Germinal center (tissue), 1 donor: Measurements from ENCODE around the gene BCAS3.

Experiments
- DNase-seq: peaks from one replicate; pipeline ENCODE4 v3.0.0; 2012; ENCODE audit warnings: mixed read lengths, low spot score

The BCAS3 gene

DNA sequence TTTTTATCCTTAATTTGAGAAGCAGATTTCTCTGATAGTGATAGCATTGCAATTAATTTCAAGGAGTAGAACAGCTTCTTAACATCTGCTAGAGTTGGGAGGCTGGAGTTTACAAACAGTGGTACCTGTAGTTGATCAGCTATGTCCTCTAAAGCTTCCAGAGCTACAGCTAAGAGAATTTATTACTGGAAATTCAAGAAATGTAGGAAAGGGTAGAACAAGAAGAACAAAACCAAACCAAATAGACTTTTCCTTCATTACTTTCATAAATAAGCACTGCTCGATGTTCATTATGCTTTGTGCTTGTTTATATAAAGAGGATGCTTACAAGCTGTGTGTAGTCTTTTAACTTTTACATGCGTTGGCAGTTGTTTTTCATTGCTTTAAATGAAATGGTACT is 388.4 kb downstream of the BCAS3 start:
- no peak for DNase-seq

DNA sequence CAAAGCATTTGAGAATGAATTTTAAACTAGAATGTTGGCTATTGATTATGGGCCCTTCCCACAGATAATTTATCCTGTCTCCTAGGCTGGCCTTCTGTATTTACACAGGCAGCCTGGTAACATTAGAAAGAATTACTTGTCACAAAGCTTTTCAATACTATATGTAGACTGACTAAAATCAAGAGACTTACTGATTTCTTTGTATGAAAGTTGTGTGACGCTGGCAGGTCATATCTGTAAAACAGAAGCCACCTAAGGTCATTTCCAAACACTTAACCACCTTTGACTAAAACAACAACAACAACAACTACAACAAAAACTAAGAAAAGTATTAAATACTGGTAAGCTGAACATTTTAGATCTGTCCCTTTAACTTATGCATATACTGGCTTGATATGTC is 393.0 kb downstream of the BCAS3 start:
- DNase-seq, result no peak

DNA sequence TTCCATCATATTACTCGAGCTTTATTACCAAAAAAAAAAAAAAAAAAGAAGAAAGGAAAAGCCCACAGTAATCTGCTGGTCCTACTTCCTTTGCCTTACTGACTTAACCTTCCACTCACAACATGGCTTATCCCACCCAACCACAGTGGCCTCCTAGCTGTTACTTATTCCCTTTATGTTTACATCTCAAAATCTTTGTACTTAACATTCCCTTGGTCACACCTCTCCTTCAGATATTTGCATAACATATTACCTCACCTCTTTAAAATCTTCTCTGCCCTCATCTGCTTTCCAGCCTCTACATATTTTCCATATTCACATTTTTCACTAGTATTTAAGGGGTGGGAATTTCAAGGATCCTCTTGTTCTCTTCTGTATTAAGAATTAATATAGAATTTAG is 395.0 kb downstream of the BCAS3 start:
- DNase-seq, result no peak

DNA sequence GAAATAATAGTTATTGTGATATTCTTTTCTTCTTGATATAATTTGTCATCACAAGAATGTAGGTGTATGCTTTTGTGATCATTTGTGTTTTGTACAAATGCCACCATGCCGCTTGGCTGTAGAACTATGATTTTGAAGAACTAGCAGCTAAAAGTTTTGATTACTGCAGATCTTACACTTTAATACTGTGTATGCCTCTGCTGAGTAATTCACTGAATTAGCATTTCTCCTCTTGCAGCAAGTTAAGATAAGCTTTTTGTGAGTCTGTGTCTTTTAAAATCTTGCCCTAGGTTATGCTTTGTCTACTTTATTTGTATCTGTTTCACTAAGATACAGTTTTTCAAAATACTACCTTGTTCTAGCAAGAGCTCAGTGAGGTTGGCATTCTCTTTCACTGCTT is 395.5 kb downstream of the BCAS3 start:
- DNase-seq, result no peak

DNA sequence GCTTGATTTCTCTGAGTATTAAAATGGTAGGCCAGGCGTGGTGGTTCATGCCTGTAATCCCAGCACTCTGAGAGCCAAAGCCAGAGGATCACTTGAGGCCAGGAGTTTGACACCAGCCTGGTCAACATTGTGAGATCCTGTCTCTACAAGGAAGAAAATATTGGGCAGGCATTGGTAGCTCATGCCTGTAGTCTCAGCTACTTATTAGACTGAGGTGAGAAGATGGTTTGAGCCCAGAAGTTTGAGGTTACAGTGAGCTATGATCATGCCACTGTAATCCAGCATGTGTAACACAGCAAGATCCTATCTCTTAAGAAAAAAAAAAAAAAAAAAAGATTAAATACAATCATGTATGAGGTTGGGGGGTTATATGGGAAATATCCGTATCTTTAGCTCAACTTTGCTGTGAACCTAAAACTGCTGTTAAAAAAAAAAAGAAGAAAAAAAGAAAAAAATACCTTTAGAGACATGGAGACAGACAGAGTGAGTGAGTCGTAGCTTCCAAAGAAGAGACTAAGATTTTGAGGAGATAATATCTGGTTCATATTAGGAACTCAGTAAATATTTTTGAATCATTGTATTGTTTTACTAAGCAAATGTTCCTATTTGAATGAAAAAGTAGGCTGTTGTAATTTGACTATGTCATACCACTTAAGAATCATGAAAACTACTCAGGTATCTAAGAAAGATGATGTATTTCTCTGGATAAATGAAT is 396.3 kb downstream of the BCAS3 start:
- DNase-seq, result no peak

DNA sequence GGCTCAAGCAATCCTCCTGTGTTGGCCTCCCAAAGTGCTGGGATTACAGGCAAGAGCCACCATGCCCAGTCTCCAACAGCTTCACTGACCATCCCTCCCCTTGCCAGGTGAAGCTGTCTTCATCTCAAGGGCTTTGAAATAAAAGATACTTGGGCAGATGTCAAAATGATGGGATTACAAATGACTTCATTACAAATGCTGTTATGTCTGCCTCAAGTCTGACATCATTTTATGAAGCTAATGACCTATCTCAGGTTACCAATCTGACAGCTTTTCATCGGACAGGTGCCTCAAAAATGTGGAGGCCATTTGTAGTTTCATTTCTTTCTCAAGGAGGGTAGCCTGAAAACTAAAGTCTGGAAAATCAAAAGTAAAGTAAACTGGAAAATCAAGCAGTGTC is 398.3 kb downstream of the BCAS3 start:
- no peak for DNase-seq

DNA sequence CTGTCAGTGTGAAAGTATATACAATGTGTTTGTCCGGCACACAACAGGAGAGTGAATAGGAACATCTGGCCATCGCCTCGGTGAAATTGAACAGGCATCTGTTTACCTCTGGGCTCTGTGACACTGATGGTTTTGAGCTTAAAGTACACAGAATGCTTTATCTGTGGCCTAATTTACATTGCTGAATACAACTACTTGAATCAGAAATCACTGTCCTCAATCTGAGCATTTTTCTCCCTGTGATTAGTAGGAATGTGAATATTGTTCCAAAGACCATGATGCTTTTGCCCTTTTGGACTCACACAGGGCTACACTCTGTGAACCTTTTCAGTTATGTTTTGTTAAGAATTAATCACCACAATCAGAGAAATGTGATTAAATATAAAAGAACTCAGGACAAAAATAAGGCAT is 399.0 kb downstream of the BCAS3 start:
- no peak for DNase-seq

DNA sequence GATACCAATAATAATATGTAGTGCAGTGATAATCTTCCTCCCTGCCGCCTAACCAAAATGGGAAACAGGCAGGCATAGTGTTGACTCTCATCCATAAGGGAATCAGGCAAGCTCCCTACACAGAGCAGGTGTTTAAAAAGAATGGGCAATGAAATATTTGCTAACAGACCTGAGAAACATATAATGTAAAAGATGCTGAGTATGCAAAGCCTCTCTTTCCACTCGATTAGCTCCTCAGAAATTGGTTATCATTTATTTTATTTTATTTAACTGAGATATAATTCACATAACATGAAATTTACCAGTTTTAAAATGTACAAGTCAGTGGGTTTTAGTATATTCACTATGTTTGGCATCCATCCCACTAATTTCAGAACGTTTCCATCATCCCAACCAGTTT is 404.3 kb downstream of the BCAS3 start:
- no peak for DNase-seq

DNA sequence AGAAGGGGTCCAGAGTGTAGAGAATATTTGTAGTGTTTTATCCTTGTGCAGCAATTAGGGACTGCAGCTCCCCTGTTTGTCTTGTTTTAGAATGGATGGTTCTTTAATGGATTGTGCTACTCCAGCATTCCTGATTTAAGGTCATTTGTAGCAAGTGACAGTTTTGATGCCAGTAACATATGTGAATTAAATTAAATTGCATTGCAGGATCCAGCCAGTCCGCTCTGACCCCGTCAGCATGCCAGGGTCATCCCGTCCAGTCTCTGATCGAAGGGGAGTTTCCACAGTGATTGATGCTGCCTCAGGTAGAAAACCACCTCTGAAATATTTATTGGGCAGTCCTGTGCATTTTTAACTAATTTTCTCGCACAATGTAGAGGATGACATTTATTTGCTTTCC is 406.6 kb downstream of the BCAS3 start:
- no peak for DNase-seq

DNA sequence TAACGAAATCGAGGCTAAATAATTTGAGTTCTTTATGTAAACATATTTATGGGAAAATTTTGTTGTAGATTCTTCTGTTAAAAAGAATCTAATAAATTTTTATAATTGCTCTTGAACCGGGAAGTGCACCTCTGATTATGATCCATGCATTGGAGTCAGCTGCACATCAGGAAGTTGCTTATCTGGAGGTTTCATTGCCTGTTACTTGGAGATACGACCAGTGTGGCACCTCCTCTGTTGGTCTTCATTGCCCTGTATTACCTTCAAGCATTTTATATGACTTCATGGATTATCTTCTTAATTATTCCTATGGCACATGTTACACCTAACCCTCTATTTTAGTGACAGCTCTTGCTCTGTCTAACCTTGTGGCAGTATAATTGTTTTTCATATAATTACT is 409.4 kb downstream of the BCAS3 start:
- no peak for DNase-seq

DNA sequence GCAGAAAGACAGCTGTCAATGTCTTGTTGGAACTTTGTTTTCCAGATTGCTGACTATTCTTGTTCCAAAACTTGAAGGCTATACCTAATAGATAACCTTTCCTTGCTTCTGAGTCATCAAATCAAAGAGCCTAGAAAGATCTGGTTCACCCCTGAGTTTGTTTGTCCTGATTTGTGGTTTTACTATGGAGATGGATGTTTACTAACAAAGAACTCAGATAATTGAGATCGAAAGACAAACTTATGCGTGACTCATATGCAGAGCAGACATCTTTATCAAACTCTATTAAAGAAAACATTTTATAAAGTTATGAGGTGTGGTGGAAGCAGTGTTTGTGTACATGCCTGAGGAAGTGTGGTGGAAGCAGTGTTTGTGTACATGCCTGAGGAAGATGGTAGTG is 410.9 kb downstream of the BCAS3 start:
- no peak for DNase-seq

DNA sequence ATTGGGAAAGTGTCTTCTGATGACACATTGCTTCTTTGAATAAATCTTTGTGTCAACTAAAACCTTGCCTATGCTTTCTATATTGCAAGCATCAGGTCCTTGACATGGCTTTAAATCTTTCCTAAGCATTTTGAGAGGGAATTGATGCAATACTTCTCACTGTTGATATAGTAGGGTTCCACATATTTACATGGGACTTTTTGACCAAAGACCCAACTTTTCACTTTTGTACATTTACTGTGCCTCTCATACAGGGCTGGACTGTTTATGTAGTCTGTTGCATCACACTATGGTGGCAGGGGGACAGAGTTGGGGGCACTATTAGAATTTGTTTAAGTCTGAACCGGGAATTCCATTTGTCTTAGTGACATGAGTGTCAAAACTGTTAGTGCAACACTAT is 413.4 kb downstream of the BCAS3 start:
- no peak for DNase-seq

DNA sequence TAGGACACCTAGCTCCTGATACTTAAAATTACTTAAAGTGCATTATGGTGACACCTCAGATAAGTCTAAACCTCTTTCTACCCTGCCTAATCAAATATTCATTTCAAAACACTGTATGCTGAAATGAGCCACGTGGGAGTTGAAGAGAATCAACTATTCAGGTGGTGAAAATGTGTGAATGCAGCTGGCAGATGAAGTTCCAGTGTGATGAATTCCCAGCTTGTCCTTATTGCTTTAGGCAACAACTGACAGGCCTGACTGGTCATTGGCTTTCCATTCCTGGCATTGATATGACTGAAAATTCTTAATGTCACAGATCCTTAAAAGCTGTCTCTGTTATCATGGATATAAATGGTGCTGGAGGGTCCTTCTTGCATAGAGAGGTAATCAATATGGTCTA is 420.1 kb downstream of the BCAS3 start:
- DNase-seq, result no peak

DNA sequence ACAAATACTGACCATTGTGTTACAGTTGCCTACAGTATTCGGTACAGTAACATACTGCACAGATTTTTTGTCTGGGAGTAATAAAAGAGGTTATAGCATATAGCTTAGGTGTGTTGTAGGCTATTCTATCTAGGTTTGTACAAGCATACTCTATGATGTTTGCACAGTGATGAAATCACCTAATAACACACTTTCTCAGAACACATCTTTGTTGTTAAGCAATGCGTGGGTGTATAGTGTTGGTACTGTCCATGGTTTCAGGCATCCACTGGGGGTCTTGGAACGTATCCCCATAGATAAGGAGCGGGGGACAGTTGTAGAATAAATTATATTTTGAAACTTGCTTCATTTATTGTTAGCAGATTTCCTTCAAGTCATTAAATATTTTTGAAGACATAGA is 428.7 kb downstream of the BCAS3 start:
- no peak for DNase-seq

DNA sequence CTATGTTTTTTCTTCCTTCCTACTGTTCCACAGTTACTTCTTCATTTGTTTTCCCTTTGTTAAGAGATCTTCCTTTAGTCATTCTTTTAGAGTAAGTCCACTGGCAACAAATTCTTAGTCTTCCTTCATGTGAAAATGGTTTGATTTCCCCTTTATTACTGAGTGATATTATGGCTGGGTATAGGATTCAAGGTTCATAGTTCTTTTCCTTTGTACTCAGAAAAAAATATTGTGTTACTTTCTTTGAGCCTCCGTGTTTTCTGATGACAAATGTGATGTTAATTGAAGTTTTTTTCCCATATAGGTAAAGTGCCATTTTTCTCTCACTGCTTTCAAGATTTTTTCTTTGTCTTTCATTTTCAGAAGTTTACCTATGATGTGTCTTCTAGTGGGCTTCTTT is 438.9 kb downstream of the BCAS3 start:
- no peak for DNase-seq

DNA sequence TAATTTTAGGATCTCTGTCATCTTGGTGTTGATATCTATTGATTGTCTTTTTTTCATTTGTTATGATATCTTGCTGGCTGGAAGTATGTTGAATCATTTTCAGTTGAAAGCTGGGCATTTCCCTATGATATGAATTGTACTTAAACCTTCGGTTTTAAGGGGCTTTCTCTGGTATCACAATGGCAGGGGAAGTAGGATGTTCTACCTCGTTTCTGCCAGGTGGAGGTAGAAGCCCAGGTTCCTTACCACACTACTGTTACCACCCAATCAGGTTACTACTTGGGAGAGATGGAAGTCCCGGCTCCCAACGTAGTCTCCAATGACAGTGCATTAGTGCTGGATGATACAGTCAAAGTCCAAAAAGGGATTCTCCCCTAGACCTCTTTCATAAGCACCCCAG is 440.3 kb downstream of the BCAS3 start:
- DNase-seq, result no peak

DNA sequence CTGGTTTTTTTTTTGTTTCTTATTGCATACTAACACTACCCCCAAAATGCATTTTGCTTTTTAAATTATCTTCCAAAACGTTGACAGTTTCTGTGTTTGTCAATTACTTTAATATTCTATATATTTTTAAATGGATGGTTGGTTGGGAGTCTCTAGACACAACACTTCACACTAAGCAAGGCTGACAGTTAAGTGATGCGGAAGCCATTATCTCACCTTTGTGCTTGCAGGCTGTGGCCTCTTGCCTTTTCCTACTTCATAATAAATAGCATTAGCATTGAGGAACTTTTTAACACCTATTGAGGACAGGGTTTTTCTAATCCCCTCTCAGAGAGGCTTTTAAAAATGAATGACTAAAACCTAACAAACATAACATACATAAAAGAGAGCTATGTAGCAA is 441.2 kb downstream of the BCAS3 start:
- no peak for DNase-seq

DNA sequence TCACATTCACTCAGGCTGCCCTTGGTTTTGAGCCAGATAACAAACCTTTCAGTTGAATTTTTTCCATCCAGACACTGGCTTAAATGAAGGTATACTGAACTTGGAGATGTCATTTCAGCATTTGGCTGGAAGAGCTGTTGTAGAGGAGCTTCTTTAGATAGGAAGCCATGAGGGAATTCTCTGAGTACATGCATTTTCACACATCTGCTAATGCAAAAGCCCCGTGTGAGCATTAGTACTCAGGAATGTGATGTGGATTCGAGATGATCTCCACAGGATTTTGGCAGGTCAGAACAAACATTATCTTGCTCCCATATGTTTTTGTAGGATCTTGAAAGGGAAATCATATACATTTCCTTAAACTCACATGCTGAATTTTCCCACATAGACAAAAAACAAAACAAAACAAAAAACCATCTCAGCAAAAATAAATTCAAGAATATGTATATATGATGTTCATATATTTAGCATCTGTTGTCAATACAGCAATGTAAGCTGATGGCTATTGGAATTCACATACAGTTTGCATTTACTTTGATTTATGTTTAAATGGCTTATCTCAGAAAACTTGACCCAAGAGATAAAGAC is 444.8 kb downstream of the BCAS3 start:
- no peak for DNase-seq

DNA sequence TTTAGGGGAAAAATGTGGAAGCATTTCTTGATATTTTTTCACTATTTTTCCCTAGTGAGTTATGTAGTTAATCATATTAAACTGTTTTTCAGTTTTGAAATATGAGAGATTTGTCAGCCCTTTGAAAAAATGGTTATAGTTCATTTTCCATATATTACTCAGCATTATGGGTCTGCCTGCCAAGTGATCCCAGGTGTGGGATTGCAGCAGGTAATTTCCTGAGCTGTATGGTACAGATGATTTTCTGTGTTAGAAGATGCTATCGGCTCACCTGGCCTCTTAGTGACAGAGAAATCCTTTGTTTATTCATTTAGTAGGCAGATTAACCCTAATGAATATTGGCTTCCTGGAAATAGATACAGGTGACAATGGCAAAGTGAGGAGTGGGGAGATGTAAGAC is 446.9 kb downstream of the BCAS3 start:
- no peak for DNase-seq

DNA sequence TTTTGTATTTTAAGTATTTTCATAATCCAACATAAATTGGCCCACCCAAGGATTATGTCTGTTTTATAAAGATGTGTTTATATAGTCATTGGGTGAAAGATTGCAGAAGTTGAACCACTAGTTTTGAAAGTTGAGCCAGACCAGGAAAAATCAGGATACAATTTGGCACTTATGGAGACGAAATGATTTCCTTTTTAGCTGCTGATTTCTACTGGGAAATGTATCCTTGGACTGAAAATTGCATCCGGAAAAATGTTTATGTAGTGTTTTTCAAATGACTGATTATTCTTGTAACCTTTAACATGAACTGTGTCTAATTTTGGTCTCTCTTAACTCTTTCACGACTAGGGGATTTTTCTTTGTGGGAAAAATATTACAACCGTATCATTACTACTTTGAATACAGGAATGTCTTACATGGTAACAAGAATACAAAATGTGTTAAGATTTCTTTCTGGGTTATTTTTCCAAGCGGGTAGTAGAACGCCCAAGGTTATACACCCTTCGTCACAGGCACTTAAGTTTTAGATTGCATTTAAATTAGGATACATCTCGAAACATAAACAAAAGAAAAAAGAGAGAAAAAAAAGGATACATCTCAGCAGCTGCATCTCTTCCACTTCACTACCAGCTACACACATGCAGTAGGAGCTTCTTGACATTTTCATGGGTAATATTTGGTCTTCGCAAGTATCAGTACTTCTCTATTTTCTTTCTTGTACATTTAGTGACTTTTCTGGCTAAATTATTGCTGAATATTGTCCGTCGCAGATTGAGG is 449.0 kb downstream of the BCAS3 start:
- DNase-seq, result no peak

DNA sequence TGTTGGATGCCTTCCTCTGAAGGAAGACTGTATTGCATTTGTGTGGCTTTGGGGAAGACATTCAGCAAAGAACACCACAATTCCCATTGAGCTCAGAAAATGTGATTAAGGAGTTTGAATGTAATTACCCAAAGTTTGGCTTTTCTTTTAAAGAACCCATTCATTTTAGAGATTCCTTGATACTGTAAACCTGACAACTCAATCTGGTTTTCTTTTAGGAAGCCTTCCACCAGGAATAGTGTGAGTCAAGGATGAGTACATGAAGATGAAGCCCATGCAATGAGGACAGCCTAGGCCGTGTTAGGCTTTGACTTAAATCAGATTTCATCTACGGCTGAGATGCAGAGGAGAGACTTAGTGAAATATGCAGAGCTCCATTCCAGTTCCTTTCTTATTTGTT is 450.3 kb downstream of the BCAS3 start:
- no peak for DNase-seq

DNA sequence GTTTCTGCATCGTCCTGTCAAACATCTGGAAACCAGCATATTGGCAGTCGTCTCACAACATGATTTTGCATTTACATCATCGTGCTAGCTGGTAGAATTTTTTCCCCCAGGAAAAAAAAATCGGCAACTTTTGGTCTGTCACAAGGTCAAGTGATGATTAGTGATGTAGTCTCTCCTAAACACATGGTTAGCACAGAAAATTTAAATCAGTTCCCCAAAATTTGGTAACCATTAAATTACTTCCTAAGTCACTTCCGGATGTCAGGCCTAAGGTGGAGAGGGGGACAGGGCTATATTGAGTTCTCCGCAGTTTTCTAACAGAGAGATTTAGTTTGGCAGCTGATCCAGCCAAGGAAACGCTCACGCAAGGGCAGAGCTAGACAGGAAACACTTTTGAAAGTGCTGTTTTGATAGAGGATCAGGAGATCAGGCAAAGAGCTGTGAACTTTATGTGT is 451.0 kb downstream of the BCAS3 start:
- no peak for DNase-seq
